GM12874 (cell line): ENCODE results near the gene NFKBIB.

ENCODE experiments used
- TF ChIP-seq, protein P1 (sequence below): IDR thresholded peaks from 2 replicates; pipeline ENCODE4 v1.5.1; 2011; ENCODE audit warnings: low read depth, mild to moderate bottlenecking, control low read depth, low read length, moderate library complexity; ENCODE audit not compliant: insufficient read depth

NFKBIB gene

DNA sequence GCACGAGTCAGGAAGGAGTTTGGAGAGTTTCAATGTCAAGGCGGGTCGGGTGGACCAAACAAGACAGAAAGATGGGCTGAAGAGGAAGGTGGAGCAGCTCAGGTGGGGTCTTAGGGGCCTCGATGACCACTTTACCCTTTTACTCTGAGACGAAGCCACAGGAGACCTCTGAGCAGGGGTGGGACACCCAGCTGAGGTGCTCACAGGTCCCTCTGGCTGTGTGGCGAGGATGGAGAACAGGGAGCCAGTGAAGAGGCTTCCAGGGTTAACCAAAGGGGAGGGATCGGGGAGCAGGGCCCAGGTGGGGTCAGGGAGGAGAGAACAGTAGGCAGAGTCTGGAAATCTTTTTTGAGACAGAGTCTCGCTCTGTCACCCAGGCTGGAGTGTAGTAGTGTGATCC, 14.2 kb downstream of the NFKBIB start:
- TF ChIP-seq, protein P1, sequence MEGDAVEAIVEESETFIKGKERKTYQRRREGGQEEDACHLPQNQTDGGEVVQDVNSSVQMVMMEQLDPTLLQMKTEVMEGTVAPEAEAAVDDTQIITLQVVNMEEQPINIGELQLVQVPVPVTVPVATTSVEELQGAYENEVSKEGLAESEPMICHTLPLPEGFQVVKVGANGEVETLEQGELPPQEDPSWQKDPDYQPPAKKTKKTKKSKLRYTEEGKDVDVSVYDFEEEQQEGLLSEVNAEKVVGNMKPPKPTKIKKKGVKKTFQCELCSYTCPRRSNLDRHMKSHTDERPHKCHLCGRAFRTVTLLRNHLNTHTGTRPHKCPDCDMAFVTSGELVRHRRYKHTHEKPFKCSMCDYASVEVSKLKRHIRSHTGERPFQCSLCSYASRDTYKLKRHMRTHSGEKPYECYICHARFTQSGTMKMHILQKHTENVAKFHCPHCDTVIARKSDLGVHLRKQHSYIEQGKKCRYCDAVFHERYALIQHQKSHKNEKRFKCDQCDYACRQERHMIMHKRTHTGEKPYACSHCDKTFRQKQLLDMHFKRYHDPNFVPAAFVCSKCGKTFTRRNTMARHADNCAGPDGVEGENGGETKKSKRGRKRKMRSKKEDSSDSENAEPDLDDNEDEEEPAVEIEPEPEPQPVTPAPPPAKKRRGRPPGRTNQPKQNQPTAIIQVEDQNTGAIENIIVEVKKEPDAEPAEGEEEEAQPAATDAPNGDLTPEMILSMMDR, result no peak

DNA sequence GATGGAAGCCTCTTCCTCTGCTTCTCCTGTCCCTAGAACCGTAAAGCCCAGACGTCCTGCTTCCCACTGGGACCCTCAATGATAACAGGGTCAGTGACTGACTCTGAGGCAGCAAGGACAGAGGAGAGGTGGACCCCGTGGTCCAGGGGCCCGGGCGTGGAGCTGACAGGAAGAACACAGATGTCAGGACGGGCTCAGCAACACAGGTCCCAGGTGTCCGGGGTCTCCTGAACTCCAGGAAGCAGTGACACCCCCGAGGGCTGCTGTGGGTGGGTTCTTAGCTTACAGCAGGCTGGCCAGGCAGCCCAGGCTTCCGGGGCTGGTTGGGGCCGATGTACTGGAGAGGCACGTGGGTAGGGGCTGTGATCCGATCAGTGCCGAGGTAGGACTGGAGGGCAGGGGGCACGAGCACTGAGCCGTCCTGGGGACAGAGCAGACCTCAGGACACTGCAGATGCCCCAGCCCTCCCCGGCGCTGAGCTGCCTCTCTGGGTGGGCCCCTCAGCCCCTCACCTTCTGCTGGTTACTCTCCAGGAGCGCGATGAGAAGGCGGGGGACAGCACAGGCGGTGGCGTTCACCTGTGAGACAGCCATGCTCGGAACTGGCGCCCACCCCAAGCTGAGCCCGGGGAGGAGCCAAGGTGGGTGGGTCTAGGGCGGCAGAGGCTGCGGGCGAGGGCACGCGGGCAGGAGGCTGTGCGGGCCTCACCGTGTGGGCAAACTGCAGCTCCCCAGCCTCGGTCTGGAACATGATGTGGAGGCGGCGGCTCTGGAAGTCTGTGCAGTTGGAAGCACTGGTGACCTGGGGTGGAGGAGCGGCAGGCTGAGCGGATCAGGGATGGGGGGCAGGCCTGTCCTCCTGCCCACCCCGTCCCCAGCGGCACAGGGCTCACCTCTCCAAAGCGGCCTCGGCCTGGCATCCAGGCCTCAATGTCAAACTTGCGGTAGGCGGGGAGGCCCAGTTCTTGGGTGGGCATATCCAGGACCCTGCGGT, 15.9 kb downstream of the NFKBIB start:
- TF ChIP-seq, protein P1, result no peak

DNA sequence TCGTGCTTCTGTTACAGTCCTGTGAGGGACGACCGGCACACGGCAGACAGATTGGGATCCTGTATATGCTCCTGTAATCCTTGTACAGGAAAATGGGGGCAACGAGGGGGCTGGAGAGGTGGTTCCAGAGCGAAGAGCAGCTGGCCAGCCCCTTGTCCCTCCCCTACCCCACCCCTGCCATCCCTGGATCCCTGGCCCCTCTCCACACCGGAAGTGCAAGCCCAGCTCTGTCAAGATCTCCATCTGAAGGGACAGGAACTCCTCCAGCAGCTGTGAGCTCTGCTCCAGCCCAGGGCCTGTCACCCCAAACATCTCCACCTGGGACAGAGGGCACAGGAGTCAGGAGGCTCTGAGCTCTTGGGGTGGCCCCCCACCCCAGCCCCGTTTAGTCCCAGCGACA, 17.7 kb downstream of the NFKBIB start:
- TF ChIP-seq, protein P1, result no peak

DNA sequence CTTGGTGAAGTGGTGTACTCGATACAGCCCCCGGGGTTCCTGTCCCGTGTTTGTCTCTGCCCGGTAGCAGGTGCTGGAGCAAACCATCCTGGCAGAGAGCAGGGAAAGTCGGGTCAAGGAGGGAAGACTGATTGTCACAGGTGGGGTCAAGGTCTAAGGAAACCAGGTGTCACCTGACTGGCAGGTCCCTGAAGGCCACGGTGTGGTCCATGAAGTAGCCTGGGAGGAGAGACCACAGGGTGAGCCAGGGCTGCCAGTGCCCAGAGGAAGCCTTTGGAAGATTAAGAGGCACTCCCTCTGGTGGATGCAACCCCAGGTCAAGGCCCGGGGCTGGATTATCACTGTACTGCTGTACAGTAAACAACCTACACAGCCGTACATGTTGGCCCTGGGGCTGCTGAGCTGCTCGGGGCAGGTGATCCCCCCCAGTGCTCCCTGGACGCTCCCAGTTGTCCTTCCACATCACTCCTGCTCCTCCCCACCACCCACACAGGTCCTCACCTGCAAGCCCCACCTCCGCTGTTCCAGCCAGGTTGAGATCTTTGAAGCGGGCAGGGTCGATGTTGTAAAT, 18.2 kb downstream of the NFKBIB start:
- TF ChIP-seq, protein P1, result no peak

DNA sequence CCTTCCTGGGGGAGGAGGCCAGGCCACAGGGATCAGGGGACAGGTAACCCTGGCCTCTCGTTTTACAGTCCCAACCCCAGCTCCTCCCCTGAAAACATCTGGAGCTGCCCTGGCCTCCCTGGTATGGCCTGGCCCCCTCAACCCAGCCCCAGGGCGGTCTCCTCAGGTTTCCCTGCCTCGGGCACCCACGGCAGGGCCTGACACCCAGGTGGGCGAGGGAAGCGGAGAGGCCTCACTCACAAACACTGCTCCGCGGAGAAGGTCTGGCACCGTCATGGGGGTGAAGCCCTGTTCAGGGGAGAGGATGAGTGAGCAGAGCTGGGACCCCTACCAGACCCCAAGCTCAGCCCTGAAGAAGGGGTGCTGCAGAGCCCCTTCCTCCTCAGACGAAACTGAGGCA, 18.8 kb downstream of the NFKBIB start:
- TF ChIP-seq, protein P1, result no peak

DNA sequence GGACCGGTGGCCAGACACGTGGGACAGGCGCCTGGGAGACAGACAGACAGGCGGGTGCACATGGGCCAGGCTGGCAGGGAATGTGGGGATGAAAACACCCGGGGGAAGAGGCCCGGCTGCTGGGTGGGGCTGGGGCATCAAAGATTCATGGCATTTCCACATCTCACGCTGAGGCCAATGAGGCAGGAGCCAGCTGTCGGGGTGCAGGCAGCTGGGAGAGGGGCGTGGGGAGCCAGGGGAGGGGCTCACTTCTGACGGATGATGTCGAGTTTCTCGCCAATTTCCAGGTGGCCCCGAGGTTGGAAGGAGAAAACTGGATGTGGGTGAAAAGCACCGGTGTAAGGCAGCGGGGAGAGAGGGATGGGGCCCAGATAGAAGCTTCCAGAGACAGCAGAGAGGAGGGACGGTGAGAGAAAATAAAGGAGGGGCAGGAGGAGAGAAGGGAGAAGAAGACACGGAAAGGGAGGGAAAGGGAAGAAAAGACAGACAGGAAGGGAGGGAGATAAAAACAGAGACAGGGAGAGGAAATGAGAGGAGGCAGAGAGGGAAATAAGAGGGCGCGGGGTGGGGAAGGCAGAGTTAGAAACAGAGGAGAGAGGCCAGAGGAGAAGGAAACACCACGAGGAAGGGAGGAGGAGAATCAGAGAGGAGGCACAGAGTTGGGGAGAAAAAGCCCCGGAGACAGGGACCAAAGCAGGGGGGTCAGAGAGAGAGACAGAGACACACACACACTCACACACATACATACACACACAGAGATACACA, 20.2 kb downstream of the NFKBIB start:
- TF ChIP-seq, protein P1, result no peak

DNA sequence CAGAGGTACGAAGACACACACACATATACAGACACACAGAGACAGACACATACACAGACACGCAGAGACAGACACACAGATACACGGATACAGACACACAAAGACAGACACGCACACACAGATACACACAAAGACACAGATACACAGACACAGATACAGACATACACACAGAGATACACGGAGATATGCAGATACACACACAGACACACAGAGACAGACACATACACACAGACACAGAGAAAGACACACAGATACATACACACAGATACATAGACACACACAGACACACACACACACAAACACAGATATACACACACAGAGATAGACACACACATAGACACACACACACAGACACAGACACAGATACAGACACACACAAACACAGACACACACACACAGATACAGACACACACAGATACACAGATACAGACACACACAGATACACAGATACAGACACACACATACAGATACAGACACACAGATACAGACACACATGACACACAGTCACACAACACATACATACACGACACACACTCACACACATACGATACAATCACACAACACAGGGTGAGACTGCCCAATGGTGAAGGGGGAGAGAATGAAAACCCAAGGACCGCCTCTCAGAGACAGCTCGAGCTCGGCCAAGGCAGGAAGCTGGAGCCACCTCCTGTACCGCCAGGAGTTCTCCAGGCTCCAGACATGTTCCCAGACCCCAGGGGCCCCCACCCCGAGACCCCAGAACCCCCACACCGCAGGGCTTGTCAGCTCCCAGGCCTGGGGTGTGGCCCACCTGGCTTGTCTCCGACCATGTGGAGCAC, 21.0 kb downstream of the NFKBIB start:
- TF ChIP-seq, protein P1, result no peak
